Stimulated activated CD4-positive, alpha-beta T cell treated with anti-CD3 and anti-CD28 coated beads, Interleukin-1b, Interleukin-23, amount 100 ng/mL, for 48 hours (primary cell): ENCODE results near the gene FUBP3.

Experiments used
- DNase-seq: peaks from one replicate; pipeline ENCODE4 v3.0.0-alpha.2; 2020

FUBP3 gene

DNA sequence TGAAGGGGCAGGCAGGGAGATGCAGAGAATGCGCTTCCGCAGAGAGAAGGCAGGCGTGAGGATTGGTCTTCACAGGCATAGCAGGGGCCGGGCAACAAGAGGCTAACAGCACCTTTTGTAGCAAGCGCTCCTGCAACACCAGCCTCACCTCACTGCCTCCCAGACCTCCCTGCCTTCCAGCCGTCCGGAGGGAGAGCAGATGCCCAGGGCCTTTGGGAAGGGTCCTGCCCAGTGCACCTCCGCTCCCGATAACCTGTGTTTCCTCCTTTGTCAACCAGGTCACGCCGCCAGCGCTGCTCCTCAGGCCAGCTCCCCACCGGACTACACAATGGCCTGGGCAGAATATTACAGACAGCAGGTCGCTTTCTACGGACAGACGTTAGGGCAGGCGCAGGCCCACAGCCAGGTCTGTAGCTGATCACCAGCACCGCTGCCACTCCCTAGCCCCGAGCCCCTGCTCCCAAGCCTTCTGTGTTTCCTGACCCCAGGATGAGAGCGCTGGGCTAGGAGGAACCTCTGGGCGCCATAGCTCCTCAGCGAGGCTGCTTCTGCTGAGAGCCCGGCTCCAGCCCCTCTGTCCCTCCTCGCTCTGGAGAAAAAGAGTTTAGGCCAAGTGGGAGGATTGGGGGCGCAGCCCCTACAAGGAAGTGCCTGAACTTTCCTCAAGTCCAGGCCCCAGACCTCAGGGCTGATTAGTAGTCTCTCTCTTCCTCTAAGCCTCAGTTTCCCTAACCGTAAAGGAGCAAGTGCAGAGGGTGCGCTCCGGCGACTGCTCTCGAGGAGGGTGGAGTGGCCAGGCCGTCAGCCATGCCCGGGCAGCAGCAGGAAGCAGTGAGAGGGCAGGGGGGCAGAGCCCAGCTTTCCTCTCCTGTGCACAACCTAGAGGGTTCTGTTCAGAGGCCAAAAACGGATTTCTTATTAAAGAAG, 56.6 kb downstream of the FUBP3 start:
- DNase-seq, result no peak

DNA sequence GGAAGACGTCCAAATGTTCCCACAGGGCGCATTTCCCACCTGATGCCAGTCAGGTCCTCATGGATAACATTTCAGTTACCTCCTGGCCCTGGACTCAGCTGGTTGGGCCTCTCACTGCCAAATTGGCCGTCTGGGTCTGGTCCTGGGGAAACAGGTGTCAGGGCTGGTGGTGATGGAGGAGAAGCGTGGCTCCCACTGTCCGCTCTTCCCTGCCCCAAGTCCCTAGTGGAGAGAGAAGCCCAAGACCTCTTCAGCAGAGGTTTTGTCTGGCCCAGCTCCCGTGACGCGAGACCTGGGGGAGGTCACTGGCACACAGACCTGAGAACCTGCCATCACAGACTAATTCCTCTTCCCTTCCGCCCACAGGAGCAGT, 57.3 kb downstream of the FUBP3 start:
- no peak for DNase-seq

DNA sequence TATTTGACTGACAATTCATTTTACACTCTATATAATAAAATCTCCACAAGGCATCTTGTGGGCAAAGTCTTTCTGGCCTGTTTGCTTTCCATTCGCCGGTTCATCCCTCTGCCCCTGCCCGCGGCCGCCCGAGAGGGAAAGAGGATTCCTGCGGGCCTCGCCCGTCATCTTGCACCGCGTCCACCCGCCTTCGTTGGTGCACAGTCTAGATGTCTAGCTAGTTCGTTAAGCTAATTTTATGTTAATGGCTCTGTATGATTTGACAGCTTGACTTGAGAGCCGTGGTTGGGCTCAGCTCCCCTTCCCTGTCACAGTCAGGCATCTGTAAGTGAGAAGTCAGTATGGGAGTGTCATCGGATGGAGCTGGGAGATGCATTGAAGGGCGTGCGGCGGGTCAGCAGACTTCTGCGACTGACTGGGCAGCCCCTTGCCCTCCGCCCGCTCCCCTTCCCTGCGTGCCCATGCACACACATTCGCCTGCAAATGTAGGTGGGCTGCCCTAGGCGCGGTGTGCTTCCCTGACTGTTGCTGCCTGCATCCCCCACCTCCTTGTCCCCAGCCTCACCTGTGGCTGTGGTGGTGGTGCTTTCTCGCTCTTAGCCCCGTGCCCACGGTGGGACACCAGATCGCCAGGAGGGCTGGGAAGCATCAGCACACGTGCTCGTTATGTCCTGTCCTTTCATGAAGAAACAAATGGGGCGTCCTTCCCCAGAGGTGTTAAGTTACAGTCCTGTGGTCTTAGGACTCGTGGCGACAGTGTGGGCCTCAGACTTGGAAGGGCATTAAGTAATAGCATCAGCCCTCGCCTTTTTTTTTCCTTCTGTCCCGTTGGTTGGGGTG, 59.1 kb downstream of the FUBP3 start:
- no peak for DNase-seq

- no peak for DNase-seq
Measured at GRCh38 chr9:130639124-130639765, 59.9 kb downstream of the FUBP3 start.

GRCh38 chr9:130639866-130640555, 60.6 kb downstream of the FUBP3 start:
- no peak for DNase-seq

DNA sequence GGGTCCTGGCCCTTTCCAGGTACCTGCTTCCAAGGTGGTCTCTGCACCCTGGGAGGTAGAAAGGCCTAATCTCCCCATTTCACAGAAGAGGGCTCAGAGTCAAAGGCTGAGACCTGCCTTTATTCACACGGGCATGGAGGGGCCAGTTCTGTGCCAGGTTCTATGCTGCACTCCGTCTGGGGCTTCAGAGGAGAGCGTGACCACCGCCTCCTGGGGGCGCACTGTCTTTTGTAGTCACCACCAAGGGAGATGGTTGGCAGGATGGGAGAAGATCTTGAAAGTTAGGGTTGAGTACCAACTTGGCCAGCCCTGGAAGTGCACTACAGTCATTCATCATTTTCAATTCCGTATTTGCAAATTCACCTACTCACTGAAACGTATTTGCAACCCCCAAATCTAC, 61.3 kb downstream of the FUBP3 start:
- no peak for DNase-seq

- DNase-seq, result no peak
Measured at GRCh38 chr9:130642926-130643325, 63.5 kb downstream of the FUBP3 start.

GRCh38 chr9:130651221-130651620, 71.8 kb downstream of the FUBP3 start:
- DNase-seq, result no peak

GRCh38 chr9:130651752-130652151, 72.4 kb downstream of the FUBP3 start:
- DNase-seq, result no peak

- DNase-seq, result no peak
Measured at GRCh38 chr9:130654879-130655278, 75.5 kb downstream of the FUBP3 start.

DNA sequence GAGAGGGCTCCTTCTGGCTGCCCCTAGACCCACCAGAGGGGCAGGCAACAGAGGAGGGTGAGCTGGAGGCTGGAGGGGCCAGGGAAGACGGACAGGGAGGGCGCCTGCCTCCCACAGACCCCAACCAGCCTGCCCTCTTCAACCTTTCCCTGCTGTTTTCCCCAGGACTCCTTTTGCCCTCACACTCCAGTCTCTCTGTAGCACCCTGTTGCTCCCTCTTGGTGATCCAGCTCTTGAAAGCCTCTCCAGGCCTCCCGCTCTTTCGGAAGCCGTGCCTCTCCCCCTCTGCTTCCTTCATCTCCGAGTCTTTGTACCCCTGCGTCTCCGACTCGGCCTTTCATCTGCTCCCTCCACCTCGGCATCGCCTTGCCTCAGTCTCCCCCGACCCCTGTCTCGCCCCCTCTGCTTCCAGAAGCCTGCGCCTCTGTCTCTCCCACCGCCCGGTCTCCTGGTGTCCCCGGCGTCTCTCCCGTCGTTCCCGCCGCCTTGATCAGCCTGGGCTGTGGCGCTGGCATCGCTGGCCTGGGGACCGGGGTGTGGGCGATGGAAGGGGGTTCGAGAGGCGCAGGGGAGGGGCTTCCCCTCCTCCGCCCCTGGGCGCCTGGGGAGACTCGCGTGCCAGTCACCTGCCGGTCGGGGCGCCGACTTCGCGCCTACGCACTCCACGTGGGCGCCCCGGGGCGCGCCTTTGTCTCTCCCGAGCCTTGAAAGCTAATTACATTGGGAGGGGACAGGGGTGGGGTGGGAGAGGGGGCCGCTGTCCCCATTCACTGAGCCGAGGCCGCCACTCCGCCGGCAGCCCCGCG, 79.7 kb downstream of the FUBP3 start:
- no peak for DNase-seq

GRCh38 chr9:130659699-130660248, 80.4 kb downstream of the FUBP3 start:
- no peak for DNase-seq

DNA sequence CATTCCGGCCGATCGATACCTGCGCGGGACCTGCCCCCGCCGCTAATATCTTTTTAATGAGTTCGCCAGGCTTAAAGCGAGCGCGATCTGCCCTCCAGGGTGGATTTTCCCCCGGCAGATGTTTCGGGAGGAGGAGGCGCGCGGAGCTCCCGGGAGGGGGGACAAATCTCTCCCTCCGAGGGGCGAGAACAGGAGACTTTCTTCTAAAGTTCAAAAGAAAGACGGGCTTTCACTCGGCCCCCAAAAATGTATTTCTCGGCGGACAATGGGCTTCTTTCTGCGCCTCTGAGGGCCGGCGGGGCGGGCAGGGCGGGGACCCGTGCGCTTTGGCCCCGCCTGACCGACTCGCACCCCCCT, 80.9 kb downstream of the FUBP3 start:
- no peak for DNase-seq

DNA sequence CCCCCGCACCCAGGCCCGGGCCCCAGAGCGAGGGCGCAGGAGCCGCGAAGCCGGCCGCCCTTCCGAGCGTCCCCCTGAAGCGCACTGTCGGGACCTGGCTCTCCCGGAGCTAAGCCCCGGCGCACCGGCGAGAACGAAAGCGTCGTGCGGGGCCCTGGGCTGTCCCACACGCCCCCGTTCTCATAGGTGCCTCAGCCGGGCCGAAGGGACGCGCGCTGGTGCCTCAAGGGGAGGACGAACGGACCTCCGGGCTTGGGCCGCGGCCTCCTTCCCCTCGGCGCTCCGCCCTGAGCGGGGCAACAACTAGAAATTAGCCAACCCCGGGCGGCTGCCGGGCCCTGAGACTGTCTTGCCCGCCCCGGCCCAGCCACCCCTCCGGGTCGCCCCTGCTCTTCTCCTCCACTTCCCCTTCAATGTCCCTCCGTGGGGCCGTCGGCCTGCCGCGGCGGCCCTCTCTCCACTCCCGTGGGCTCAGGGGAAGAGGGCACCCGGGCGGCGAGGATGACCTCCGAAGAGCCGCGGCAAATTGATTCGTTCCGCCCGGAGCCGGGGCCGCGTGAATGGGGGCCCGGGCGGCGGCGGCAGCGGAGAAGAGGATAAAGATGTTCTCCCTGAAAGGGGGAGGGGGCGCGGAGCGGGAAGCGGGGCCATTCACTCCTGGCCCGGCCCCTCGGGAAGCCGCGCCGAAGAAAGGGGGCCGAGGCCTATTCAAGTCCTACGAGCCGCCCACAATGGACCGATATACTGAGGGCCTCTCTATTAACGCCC, 81.5 kb downstream of the FUBP3 start:
- DNase-seq, result no peak

- DNase-seq, result no peak
Measured at GRCh38 chr9:130661451-130662098, 82.2 kb downstream of the FUBP3 start.

GRCh38 chr9:130662099-130662969, 83.0 kb downstream of the FUBP3 start:
- DNase-seq, result no peak

- no peak for DNase-seq
Measured at GRCh38 chr9:130662970-130663257, 83.5 kb downstream of the FUBP3 start.

GRCh38 chr9:130663258-130663976, 84.0 kb downstream of the FUBP3 start:
- DNase-seq, result peak; percentile 19

- DNase-seq, result no peak
Measured at GRCh38 chr9:130663977-130664250, 84.5 kb downstream of the FUBP3 start.
